Measurements from ENCODE around the gene TXNDC11.

Gene TXNDC11

GRCh38 chr16:11706180-11706742, 36.4 kb downstream of the TXNDC11 start:
- no peak for DNase-seq (ENCODE audit: extremely low spot score)
- ChIA-PET CTCF (interaction anchor here (0.6 to 2.5 kb wide), 4 partner anchors 9 to 451 kb away, joined by 3 to 16 read pairs (median 3); partner anchors contain the start of genes SOCS1 and TXNDC11), POLR2A (no interaction called here)
- TF ChIP-seq CTCF (IDR thresholded peaks at IDR 0.05; ENCODE audit: control extremely low read depth, extremely low read depth, low read depth, missing control alignments), result no peak

- no peak for TF ChIP-seq CTCF (IDR thresholded peaks at IDR 0.05; ENCODE audit: control extremely low read depth, extremely low read depth, low read depth, missing control alignments)
- no peak for DNase-seq (ENCODE audit: extremely low spot score)
- ChIA-PET POLR2A (no interaction called here), CTCF (interaction anchor here (2.5 kb wide), 1 partner anchor 10 kb away, joined by 16 read pairs; no protein-coding TSS in a partner anchor)
These were observed 37.2 kb downstream of the TXNDC11 start for GRCh38 chr16:11705311-11706025.

- TF ChIP-seq CTCF (IDR thresholded peaks at IDR 0.05; ENCODE audit: control extremely low read depth, extremely low read depth, low read depth, missing control alignments), result no peak
- CTCF ChIA-PET, result interaction anchor here (0.6 to 3.7 kb wide), 3 partner anchors 11 to 14 kb away, joined by 3 to 13 read pairs (median 8); no protein-coding TSS in a partner anchor
- no peak for DNase-seq (ENCODE audit: extremely low spot score)
- POLR2A ChIA-PET, result no interaction called here
These were observed 42.2 kb downstream of the TXNDC11 start for GRCh38 chr16:11700264-11701029.

GRCh38 chr16:11699234-11699894, 43.3 kb downstream of the TXNDC11 start:
- DNase-seq (ENCODE audit: extremely low spot score), result no peak
- no peak for TF ChIP-seq CTCF (IDR thresholded peaks at IDR 0.05; ENCODE audit: control extremely low read depth, extremely low read depth, low read depth, missing control alignments)
- ChIA-PET CTCF (interaction anchor here (2.9 to 3.7 kb wide), 2 partner anchors 10 to 15 kb away, joined by 8 to 13 read pairs; no protein-coding TSS in a partner anchor), POLR2A (interaction anchor here (0.5 kb wide), 1 partner anchor 443 kb away, joined by 3 read pairs; no protein-coding TSS in a partner anchor)

GRCh38 chr16:11698271-11698689, 44.4 kb downstream of the TXNDC11 start:
- no peak for DNase-seq (ENCODE audit: extremely low spot score)
- ChIA-PET POLR2A (no interaction called here), CTCF (interaction anchor here (0.8 to 2.9 kb wide), 5 partner anchors 9 to 36 kb away, joined by 3 to 8 read pairs (median 4); no protein-coding TSS in a partner anchor)
- no peak for TF ChIP-seq CTCF (IDR thresholded peaks at IDR 0.05; ENCODE audit: control extremely low read depth, extremely low read depth, low read depth, missing control alignments)

- ChIA-PET POLR2A (no interaction called here), CTCF (interaction anchor here (0.8 to 1.3 kb wide), 3 partner anchors 8 to 25 kb away, joined by 3 to 5 read pairs (median 4); no protein-coding TSS in a partner anchor)
- no peak for DNase-seq (ENCODE audit: extremely low spot score)
- TF ChIP-seq CTCF (IDR thresholded peaks at IDR 0.05; ENCODE audit: control extremely low read depth, extremely low read depth, low read depth, missing control alignments), result no peak
These were observed 45.3 kb downstream of the TXNDC11 start for GRCh38 chr16:11697319-11697718.

Data from GM10248 (cell line).